ENCODE results near the gene ACAT1.

GRCh38 chr11:108147150-108147549, 25.8 kb downstream of the ACAT1 start:
- TF ChIP-seq, protein P1, sequence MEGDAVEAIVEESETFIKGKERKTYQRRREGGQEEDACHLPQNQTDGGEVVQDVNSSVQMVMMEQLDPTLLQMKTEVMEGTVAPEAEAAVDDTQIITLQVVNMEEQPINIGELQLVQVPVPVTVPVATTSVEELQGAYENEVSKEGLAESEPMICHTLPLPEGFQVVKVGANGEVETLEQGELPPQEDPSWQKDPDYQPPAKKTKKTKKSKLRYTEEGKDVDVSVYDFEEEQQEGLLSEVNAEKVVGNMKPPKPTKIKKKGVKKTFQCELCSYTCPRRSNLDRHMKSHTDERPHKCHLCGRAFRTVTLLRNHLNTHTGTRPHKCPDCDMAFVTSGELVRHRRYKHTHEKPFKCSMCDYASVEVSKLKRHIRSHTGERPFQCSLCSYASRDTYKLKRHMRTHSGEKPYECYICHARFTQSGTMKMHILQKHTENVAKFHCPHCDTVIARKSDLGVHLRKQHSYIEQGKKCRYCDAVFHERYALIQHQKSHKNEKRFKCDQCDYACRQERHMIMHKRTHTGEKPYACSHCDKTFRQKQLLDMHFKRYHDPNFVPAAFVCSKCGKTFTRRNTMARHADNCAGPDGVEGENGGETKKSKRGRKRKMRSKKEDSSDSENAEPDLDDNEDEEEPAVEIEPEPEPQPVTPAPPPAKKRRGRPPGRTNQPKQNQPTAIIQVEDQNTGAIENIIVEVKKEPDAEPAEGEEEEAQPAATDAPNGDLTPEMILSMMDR (IDR thresholded peaks at IDR 0.05) = no peak
- no peak for TF ChIP-seq POLR2A (IDR thresholded peaks at IDR 0.05)

Data from heart left ventricle (tissue), 13 donors.